Measurements from ENCODE around the gene PTBP2.
A peak's percentile ranks its signal among the peaks of the same experiment; 100 is the strongest.

- TF ChIP-seq, protein P1, sequence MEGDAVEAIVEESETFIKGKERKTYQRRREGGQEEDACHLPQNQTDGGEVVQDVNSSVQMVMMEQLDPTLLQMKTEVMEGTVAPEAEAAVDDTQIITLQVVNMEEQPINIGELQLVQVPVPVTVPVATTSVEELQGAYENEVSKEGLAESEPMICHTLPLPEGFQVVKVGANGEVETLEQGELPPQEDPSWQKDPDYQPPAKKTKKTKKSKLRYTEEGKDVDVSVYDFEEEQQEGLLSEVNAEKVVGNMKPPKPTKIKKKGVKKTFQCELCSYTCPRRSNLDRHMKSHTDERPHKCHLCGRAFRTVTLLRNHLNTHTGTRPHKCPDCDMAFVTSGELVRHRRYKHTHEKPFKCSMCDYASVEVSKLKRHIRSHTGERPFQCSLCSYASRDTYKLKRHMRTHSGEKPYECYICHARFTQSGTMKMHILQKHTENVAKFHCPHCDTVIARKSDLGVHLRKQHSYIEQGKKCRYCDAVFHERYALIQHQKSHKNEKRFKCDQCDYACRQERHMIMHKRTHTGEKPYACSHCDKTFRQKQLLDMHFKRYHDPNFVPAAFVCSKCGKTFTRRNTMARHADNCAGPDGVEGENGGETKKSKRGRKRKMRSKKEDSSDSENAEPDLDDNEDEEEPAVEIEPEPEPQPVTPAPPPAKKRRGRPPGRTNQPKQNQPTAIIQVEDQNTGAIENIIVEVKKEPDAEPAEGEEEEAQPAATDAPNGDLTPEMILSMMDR (IDR thresholded peaks at IDR 0.05) = peak in 1 of 7 experiments; percentile 12
- peak in 2 of 3 donors; percentile 50 to 55 for TF ChIP-seq POLR2A (IDR thresholded peaks at IDR 0.05)
Measured at GRCh38 chr1:96721416-96722160, at the start of gene PTBP2.

Measured in body of pancreas (tissue), 4 donors.